B cell (primary cell): ENCODE data around the gene HOXC9. TPM values are rescaled to one million over a fixed set of nuclear protein-coding genes. Genes with fewer than 3 reads are reported as not detected.

Experiments
- ATAC-seq: fragments of 200-7000 bp; cut with Tn5 transposase; one replicate; pipeline ENCODE4 v1.10.0; 2021; ENCODE audit warnings: low read depth, mild to moderate bottlenecking, moderate number of reproducible peaks, moderate library complexity
- CTCF ChIA-PET: fragments of 350-600 bp; sonication (Branson Sonifier 250); formaldehyde crosslinking; loops from one replicate; lab custom pipeline; 2021; ENCODE audit warnings: antibody characterized with exemption, inconsistent platforms; lab: Charles Lee
- POLR2A ChIA-PET: fragments of 350-600 bp; sonication (Branson Sonifier 250); formaldehyde crosslinking; loops from one replicate; lab custom pipeline; 2021; ENCODE audit warnings: antibody characterized with exemption; lab: Charles Lee
- DNase-seq: peaks from one replicate; pipeline ENCODE4 v3.0.0; 2013
- H2AFZ ChIP-seq: 2 replicates; pipeline ENCODE4 v1.6.1; 2012; ENCODE audit warnings: mild to moderate bottlenecking, low read depth, low read length; ENCODE audit not compliant: insufficient read depth, poor library complexity, severe bottlenecking
- H3K27ac ChIP-seq, 2 donors: 1 replicate in 1 of 2; 2 replicates in 1 of 2; pipeline ENCODE4 v1.5.1; 2012 to 2013; ENCODE audit warnings: low read length in 2 of 2, mild to moderate bottlenecking in 2 of 2, moderate library complexity in 1 of 2
- H3K27me3 ChIP-seq, 4 experiments: fragments of 200-600 bp in 1 of 4; sonication (generic) in 1 of 4; replicated peaks in 1 of 4; 1 replicate in 2 of 4; 2 replicates in 2 of 4; pipeline versions ENCODE4 v1.6.1 to v1.7.0; 2013 to 2016; ENCODE audit warnings: low read length in 3 of 4, mild to moderate bottlenecking in 2 of 4, mixed read lengths in 1 of 4, moderate library complexity in 1 of 4; ENCODE audit not compliant: insufficient read depth in 4 of 4, control insufficient read depth in 3 of 4; ENCODE audit errors: control extremely low read depth in 1 of 4
- H3K36me3 ChIP-seq, 2 experiments: replicated peaks in 1 of 2; 1 replicate in 1 of 2; 2 replicates in 1 of 2; pipeline versions ENCODE4 v1.6.1 to v1.7.1; 2013; ENCODE audit warnings: low read length in 1 of 2; ENCODE audit not compliant: insufficient read depth in 2 of 2, control insufficient read depth in 1 of 2; ENCODE audit errors: control extremely low read depth in 1 of 2, extremely low read depth in 1 of 2
- H3K4me1 ChIP-seq, 2 donors: fragments of 200-600 bp in 1 of 2; sonication (generic) in 1 of 2; 1 replicate in 1 of 2; 2 replicates in 1 of 2; pipeline versions ENCODE4 v1.5.1 to v1.6.1; 2013 to 2017; ENCODE audit warnings: low read length in 2 of 2; ENCODE audit not compliant: control insufficient read depth in 2 of 2, insufficient read depth in 2 of 2
- H3K4me2 ChIP-seq: replicated peaks from 2 replicates; pipeline ENCODE3; 2012; ENCODE audit warnings: mild to moderate bottlenecking, low read depth, low read length; ENCODE audit not compliant: poor library complexity, severe bottlenecking
- H3K4me3 ChIP-seq, 5 experiments: fragments of 200-600 bp in 1 of 5; sonication (generic) in 1 of 5; 1 replicate in 3 of 5; 2 replicates in 2 of 5; pipeline versions ENCODE4 v1.5.1 to v1.7.0; 2011 to 2016; ENCODE audit warnings: low read length in 4 of 5, mild to moderate bottlenecking in 4 of 5, low read depth in 2 of 5, control low read depth in 1 of 5, moderate library complexity in 1 of 5; ENCODE audit not compliant: insufficient read depth in 1 of 5; ENCODE audit errors: control extremely low read depth in 1 of 5, extremely low read depth in 1 of 5
- H3K79me2 ChIP-seq: fragments of 200-600 bp; sonication (generic); one replicate; pipeline ENCODE4 v1.6.0; 2016; ENCODE audit warnings: low read length; ENCODE audit not compliant: control insufficient read depth, insufficient read depth
- H3K9ac ChIP-seq: fragments of 200-600 bp; sonication (generic); 2 replicates; pipeline ENCODE4 v1.6.1; 2017; ENCODE audit warnings: mild to moderate bottlenecking, low read length, moderate library complexity
- H3K9me3 ChIP-seq, 3 donors: one replicate each; pipeline versions ENCODE4 v1.6.1 to v1.7.1; 2013; ENCODE audit warnings: low read length in 2 of 3; ENCODE audit not compliant: control insufficient read depth in 2 of 3, insufficient read depth in 1 of 3; ENCODE audit errors: control extremely low read depth in 1 of 3
- H4K20me1 ChIP-seq: 2 replicates; pipeline ENCODE4 v1.6.0; 2012; ENCODE audit warnings: mild to moderate bottlenecking, low read length; ENCODE audit not compliant: insufficient read depth, control insufficient read depth, poor library complexity, severe bottlenecking
- H3K27ac Mint-ChIP-seq: one replicate; pipeline ENCODE4 v1.8.0; 2021; ENCODE audit warnings: mixed read lengths
- H3K27me3 Mint-ChIP-seq: one replicate; pipeline ENCODE4 v1.8.0; 2021; ENCODE audit warnings: mixed read lengths
- H3K4me1 Mint-ChIP-seq: one replicate; pipeline ENCODE4 v1.8.0; 2021; ENCODE audit warnings: mixed read lengths
- H3K4me3 Mint-ChIP-seq: one replicate; pipeline ENCODE4 v1.8.0; 2021; ENCODE audit warnings: mixed read lengths
- H3K9me3 Mint-ChIP-seq: one replicate; pipeline ENCODE4 v1.8.0; 2022; ENCODE audit warnings: mixed read lengths; ENCODE audit not compliant: insufficient read depth
- EZH2 ChIP-seq: IDR thresholded peaks from 2 replicates; pipeline ENCODE4 v1.6.1; 2012; ENCODE audit warnings: borderline replicate concordance, low read depth, mild to moderate bottlenecking, moderate library complexity, low read length; ENCODE audit not compliant: insufficient read depth, poor library complexity, severe bottlenecking
- WGBS: methylation state at CpG from one replicate; pipeline ENCODE4 v1.1.5; 2013; ENCODE audit warnings: missing lambda C conversion rate; ENCODE audit not compliant: insufficient coverage; 5-methylcytosine and 5-hydroxymethylcytosine counted together
- intact Hi-C: fragments of 100-400 bp; cut with micrococcal nuclease; formaldehyde crosslinking; loops from one replicate; pipeline ENCODE4 v1.10.0; 2022
- polyA plus RNA-seq: library from polyadenylated mRNA; depleted of rRNA; stranded (reverse); fragments of >200 nt; gene quantifications from 2 replicates; pipeline ENCODE4 v1.2.3, GENCODE V29; 2012
- total RNA-seq, 2 donors: library from RNA; stranded (reverse); fragments of 120-200 nt in 1 of 2; gene quantifications; 1 replicate in 1 of 2; 2 replicates in 1 of 2; pipeline versions ENCODE4 v1.2.3 to v1.2.4, GENCODE V29; 2013 to 2022
- TF ChIP-seq, protein P1 (sequence below): fragments of 200-600 bp; IDR thresholded peaks from one replicate; pipeline ENCODE4 v1.8.0; 2022; ENCODE audit warnings: antibody characterized with exemption, mild to moderate bottlenecking

The HOXC9 gene
- total and polyA plus RNA-seq, 2 donors (not counting 1 experiment from before 2014, with no cell fraction given), result not detected

DNA sequence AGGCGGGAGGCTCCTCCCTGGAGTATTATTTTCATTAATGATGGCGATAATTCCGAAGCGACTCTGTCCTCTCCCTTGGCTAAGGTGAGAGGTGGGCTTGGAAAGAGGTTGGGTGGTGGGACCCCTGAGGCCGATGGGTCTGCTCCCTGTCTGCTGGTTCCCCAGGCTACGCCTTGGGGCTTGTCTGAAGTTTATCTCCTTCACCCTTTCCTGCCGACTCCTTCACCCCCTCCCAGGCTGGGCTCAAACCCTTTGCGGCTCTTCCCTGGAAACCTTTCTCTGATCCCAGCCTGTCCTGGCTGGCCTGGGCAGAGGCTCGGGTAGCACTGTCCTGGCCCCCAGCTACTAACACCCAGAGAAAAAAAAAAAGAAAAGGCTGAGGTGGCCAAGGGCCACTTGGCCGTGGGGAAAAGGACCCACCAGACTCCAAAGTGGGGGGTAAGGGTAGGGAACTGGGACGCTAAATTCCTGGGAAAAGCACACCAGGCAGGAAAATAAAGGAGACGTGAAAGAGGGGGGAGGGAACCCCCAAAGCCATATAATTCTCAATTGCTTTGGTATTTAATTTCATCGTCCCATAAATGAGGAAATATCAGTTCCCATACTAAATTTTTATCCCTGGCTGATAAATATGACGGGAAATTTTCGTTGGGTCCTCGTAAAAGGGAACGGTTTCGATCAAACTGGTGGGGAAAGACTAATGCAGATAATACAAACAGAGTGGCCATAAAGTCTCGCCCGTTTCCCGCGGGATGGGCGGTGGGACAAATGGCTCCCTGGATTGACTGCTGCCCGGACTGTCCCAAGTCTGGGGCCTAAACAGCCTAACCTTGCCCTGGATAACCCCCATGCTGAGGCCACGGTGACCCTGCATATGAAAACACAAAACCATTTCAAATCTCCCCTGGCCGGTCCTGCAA lies 17.1 kb upstream of the HOXC9 start:
- no peak overlapping the region for H3K4me3 ChIP-seq
- peaks cover 0 to 96% (median 91%) of the 10 kb centered on the region in 4 experiments for H3K27me3 ChIP-seq
- H3K4me2 ChIP-seq, result no peak overlapping the region
- Mint-ChIP-seq H3K27ac (peak overlapping the region; percentile 65), H3K27me3 (peaks cover 86% of the 10 kb centered on the region), H3K4me3 (no peak overlapping the region), H3K9me3 (no peaks in the 10 kb centered on the region), H3K4me1 (peaks cover 13% of the 10 kb centered on the region)
- no peaks in the 10 kb centered on the region for H3K36me3 ChIP-seq
- H3K79me2 ChIP-seq, result no peaks in the 10 kb centered on the region
- 9% methylated on average over 17 of the region's 26 CpGs for WGBS
- no peak for ATAC-seq
- H4K20me1 ChIP-seq, result no peaks in the 10 kb centered on the region
- no peak overlapping the region for H2AFZ ChIP-seq
- peaks cover 26 to 36% of the 10 kb centered on the region in 2 donors for H3K4me1 ChIP-seq
- intact Hi-C loops, result no loop called here
- CTCF ChIA-PET, result no interaction called here
- TF ChIP-seq, protein P1, sequence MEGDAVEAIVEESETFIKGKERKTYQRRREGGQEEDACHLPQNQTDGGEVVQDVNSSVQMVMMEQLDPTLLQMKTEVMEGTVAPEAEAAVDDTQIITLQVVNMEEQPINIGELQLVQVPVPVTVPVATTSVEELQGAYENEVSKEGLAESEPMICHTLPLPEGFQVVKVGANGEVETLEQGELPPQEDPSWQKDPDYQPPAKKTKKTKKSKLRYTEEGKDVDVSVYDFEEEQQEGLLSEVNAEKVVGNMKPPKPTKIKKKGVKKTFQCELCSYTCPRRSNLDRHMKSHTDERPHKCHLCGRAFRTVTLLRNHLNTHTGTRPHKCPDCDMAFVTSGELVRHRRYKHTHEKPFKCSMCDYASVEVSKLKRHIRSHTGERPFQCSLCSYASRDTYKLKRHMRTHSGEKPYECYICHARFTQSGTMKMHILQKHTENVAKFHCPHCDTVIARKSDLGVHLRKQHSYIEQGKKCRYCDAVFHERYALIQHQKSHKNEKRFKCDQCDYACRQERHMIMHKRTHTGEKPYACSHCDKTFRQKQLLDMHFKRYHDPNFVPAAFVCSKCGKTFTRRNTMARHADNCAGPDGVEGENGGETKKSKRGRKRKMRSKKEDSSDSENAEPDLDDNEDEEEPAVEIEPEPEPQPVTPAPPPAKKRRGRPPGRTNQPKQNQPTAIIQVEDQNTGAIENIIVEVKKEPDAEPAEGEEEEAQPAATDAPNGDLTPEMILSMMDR, result no peak
- peak; percentile 61 for TF ChIP-seq EZH2
- H3K27ac ChIP-seq, result no peak overlapping the region
- no peak overlapping the region for H3K9ac ChIP-seq
- H3K9me3 ChIP-seq, result peaks cover 0 to 80% (median 12%) of the 10 kb centered on the region in 3 donors
- POLR2A ChIA-PET, result no interaction called here
- DNase-seq, result no peak

DNA sequence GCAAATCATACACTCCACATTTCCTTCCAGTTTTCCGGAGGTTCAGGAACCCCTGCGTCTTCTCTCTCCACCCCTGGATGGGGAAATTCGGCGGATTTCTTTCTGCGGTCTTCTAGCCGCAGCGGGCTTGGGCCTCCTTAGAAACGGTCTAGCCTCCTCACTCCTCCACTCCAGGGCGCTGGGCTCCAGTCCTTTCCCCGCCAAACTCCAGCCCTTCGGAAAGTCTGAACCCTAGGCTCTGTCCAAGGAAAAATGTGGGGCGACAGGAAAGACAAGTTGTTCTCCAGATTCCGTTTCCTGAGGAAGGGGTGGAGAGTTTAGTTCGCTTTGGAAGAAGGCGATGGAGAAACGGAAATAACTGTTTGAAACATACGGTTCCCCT lies 16.4 kb upstream of the HOXC9 start:
- intact Hi-C loops, result no loop called here
- Histone ChIP-seq H3K27ac (no peak overlapping the region), H4K20me1 (no peaks in the 10 kb centered on the region), H3K4me2 (peak overlapping the region; percentile 1), H3K9me3 (peaks cover 0 to 78% (median 12%) of the 10 kb centered on the region in 3 donors), H3K27me3 (peaks cover 0 to 97% (median 93%) of the 10 kb centered on the region in 4 experiments), H2AFZ (no peak overlapping the region), H3K4me3 (no peak overlapping the region), H3K79me2 (no peaks in the 10 kb centered on the region), H3K4me1 (peaks cover 22 to 36% of the 10 kb centered on the region in 2 donors), H3K9ac (no peak overlapping the region), H3K36me3 (no peaks in the 10 kb centered on the region)
- Mint-ChIP-seq H3K27me3 (peaks cover 86% of the 10 kb centered on the region), H3K4me1 (peaks cover 13% of the 10 kb centered on the region), H3K9me3 (no peaks in the 10 kb centered on the region), H3K4me3 (no peak overlapping the region), H3K27ac (peak overlapping the region; percentile 56)
- ChIA-PET POLR2A (interaction anchor here (0.8 kb wide), 1 partner anchor 257 kb away, joined by 3 read pairs; no protein-coding TSS in a partner anchor), CTCF (no interaction called here)
- TF ChIP-seq, protein P1, result no peak
- TF ChIP-seq EZH2, result no peak
- 8% methylated on average over 11 of the region's 17 CpGs for WGBS
- no peak for ATAC-seq
- DNase-seq, result peak; percentile 54
